ENCODE data around the gene CD82. TPM values are rescaled to one million over a fixed set of nuclear protein-coding genes. Genes with fewer than 3 reads are reported as not detected.

Gene CD82
- total RNA-seq, 1 experiment from 2014 or later = 4.5 TPM

DNA sequence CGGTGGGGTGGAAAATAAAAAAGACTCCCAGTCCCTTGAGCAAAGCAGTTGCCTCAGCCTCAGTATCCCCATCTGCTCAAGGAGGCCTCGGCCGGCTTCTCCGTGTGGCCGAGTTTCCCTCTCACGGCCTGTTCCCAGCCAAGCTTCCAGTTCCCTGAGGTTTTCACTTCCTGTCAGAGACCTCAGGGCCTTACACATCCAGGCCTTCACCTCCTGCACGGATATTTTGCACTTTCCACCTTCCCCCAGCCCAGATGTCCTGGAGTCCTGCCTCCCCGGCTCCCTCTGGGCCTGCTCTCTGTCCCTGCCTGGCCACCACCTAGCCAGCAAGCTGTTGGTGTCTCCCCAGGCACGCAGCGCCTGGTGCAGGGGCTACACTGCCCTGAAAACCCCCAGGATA is 41.1 kb upstream of the CD82 start:
- H3K36me3 Mint-ChIP-seq (ENCODE audit: insufficient read depth in 1 of 3, low read depth in 3 of 3) = no peaks in the 10 kb centered on the region

More for the DNA sequence above, 41.1 kb upstream of the CD82 start:
- no peaks in the 10 kb centered on the region for H3K79me2 ChIP-seq (ENCODE audit: insufficient read depth, low read length)
- H3K27me3 Mint-ChIP-seq (ENCODE audit: low read depth) = peaks cover 2% of the 10 kb centered on the region
- TF ChIP-seq, protein P1, sequence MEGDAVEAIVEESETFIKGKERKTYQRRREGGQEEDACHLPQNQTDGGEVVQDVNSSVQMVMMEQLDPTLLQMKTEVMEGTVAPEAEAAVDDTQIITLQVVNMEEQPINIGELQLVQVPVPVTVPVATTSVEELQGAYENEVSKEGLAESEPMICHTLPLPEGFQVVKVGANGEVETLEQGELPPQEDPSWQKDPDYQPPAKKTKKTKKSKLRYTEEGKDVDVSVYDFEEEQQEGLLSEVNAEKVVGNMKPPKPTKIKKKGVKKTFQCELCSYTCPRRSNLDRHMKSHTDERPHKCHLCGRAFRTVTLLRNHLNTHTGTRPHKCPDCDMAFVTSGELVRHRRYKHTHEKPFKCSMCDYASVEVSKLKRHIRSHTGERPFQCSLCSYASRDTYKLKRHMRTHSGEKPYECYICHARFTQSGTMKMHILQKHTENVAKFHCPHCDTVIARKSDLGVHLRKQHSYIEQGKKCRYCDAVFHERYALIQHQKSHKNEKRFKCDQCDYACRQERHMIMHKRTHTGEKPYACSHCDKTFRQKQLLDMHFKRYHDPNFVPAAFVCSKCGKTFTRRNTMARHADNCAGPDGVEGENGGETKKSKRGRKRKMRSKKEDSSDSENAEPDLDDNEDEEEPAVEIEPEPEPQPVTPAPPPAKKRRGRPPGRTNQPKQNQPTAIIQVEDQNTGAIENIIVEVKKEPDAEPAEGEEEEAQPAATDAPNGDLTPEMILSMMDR (conservative IDR thresholded peaks at IDR 0.05) = no peak
- H3K4me3 Mint-ChIP-seq = no peak overlapping the region
- H3K9me3 Mint-ChIP-seq = no peaks in the 10 kb centered on the region; a peak in 1 of 5 replicates
- WGBS (ENCODE audit: extremely low coverage, insufficient read length, low lambda C conversion rate) = no CpG with 5 or more reads among the region's 10 CpGs
- no peak overlapping the region for H3K9ac ChIP-seq (ENCODE audit: extremely low read depth, insufficient read length, low read length)
- no peak overlapping the region for H3K4me2 ChIP-seq (ENCODE audit: insufficient read depth, insufficient read length, low read length)
- no peak overlapping the region for H2BK12ac ChIP-seq (ENCODE audit: insufficient read length, low read depth, low read length)
- no peaks in the 10 kb centered on the region for H3K4me1 ChIP-seq (ENCODE audit: insufficient read depth, low read length)
- no peak overlapping the region for H2BK120ac ChIP-seq (ENCODE audit: low read depth, low read length, poor library complexity, severe bottlenecking)
- no peak overlapping the region for H2BK5ac ChIP-seq (ENCODE audit: insufficient read length, low read length)
- H2AK5ac ChIP-seq (ENCODE audit: insufficient read length, low read length) = no peak overlapping the region
- H4K20me1 ChIP-seq (ENCODE audit: control insufficient read depth, insufficient read depth, insufficient read length) = no peaks in the 10 kb centered on the region
- H3K56ac ChIP-seq (ENCODE audit: insufficient read length, low read depth, low read length) = no peak overlapping the region
- no peak overlapping the region for H4K5ac ChIP-seq (ENCODE audit: insufficient read length, low read depth, low read length)
- H3K9me3 ChIP-seq (ENCODE audit: control insufficient read depth, low read depth, low read length) = no peaks in the 10 kb centered on the region
- no peaks in the 10 kb centered on the region for H3K23me2 ChIP-seq (ENCODE audit: insufficient read length, low read depth, low read length, poor library complexity, severe bottlenecking)
- H3K27ac ChIP-seq (ENCODE audit: insufficient read length, low read depth, low read length) = no peak overlapping the region
- no peaks in the 10 kb centered on the region for H3K27me3 ChIP-seq (ENCODE audit: insufficient read depth, low read length)
- no peak overlapping the region for H2BK15ac ChIP-seq (ENCODE audit: low read depth, low read length)
- DNase-seq = no peak
- no peaks in the 10 kb centered on the region for H3K79me1 ChIP-seq (ENCODE audit: insufficient read depth, low read depth, low read length, poor library complexity, severe bottlenecking)
- no peak overlapping the region for H3T11ph ChIP-seq (ENCODE audit: low read length)
- no peak overlapping the region for H2AFZ ChIP-seq (ENCODE audit: low read length)
- no peak overlapping the region for H4K91ac ChIP-seq (ENCODE audit: insufficient read length, low read depth, low read length)
- H3K27ac Mint-ChIP-seq = no peak overlapping the region
- no peak overlapping the region for H2BK20ac ChIP-seq (ENCODE audit: low read depth, low read length, poor library complexity, severe bottlenecking)
- H3K4me1 Mint-ChIP-seq = peaks cover 7 to 41% of the 10 kb centered on the region in 2 experiments
- no peak overlapping the region for H3K23ac ChIP-seq (ENCODE audit: insufficient read length, low read depth, low read length)
- H3K18ac ChIP-seq (ENCODE audit: insufficient read length, low read depth, low read length) = no peak overlapping the region
- H3K4ac ChIP-seq (ENCODE audit: low read depth, low read length) = no peak overlapping the region
- no peak overlapping the region for H3K14ac ChIP-seq (ENCODE audit: insufficient read depth, low read length)
- no peak overlapping the region for H4K8ac ChIP-seq (replicated peaks; ENCODE audit: insufficient read length, low read depth, low read length)
